Activated T-helper 2 cell treated with anti-CD3 and anti-CD28 coated beads, Interferon-gamma antibody, Interleukin-2, Interleukin-4, amounts not matched to agents 10 μg/mL and 5 μg/mL and 100 μg/mL, durations not matched to agents 14 hours and 24 hours and 36 hours (primary cell): Measurements from ENCODE around the gene COASY. TPM values are rescaled to one million over a fixed set of nuclear protein-coding genes. Genes with fewer than 3 reads are reported as not detected.

Experiments used
- DNase-seq: peaks from one replicate; pipeline ENCODE4 v3.0.0; 2021; ENCODE audit warnings: low spot score
- H3K27ac Mint-ChIP-seq: one replicate; pipeline ENCODE4 v1.8.0; 2021; ENCODE audit warnings: mixed read lengths
- H3K27me3 Mint-ChIP-seq: one replicate; pipeline ENCODE4 v1.8.0; 2021; ENCODE audit warnings: low read depth, mixed read lengths
- H3K36me3 Mint-ChIP-seq: one replicate; pipeline ENCODE4 v1.8.0; 2021; ENCODE audit warnings: low read depth, mixed read lengths
- H3K4me1 Mint-ChIP-seq: one replicate; pipeline ENCODE4 v1.8.0; 2021; ENCODE audit warnings: low read depth, mixed read lengths
- H3K4me3 Mint-ChIP-seq: one replicate; pipeline ENCODE4 v1.8.0; 2021; ENCODE audit warnings: low read depth, mild to moderate bottlenecking, moderate library complexity, mixed read lengths
- H3K9me3 Mint-ChIP-seq: one replicate; pipeline ENCODE4 v1.8.0; 2021; ENCODE audit warnings: mixed read lengths
- intact Hi-C: fragments of 100-400 bp; cut with micrococcal nuclease; formaldehyde crosslinking; loops from one replicate; pipeline ENCODE4 v1.15.1; 2023
- total RNA-seq: library from RNA; stranded (reverse); gene quantifications from 2 replicates; pipeline ENCODE4 v1.2.3, GENCODE V29; 2022

The COASY gene
- total RNA-seq, 1 donor from 2014 or later: 90.6 TPM

DNA sequence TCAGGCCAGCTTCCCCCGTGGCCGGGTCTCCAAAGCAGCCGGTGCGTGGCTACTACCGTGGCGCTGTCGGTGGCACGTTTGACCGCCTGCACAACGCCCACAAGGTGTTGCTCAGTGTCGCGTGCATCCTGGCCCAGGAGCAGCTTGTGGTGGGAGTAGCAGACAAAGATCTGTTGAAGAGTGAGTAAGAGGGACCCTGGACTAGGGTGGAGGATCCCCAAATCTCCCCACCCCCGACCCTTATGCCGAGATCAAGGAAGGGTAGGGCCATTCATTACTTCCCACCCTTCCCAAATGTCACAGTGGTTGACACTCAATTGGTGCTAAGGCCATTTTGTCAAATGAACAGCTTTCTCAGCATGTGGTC lies 1.2 kb downstream of the COASY start:
- DNase-seq: no peak
- no peaks in the 10 kb centered on the region for H3K9me3 Mint-ChIP-seq
- H3K4me3 Mint-ChIP-seq: peak overlapping the region; percentile 91
- H3K36me3 Mint-ChIP-seq: peaks cover 40% of the 10 kb centered on the region
- peak overlapping the region; percentile 17 for H3K27ac Mint-ChIP-seq
- intact Hi-C loops: loop anchor here (2.0 kb wide), 1 partner anchor 46 kb away; the partner anchor contains the start of genes RETREG3 and TUBG1
- peaks cover 25% of the 10 kb centered on the region for H3K4me1 Mint-ChIP-seq
- H3K27me3 Mint-ChIP-seq: no peaks in the 10 kb centered on the region

DNA sequence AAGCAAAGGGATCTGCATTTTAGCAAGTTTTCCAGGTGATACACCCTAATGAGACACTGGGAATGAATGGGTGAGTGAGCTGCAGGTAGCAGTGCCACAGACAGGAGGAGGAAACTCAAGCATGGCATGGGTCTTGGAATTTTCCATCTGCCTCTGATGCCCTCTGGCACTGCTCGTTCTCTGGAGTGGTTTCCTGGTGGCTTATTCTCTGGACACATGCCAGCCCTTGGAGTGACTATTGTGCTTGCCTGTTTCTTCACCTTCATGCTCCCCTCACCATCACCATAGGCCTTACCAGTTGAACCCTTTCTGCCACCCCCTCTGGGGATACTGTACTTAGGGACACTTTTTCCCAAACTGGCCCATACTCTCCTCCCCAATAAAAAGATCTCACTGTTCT lies 1.6 kb downstream of the COASY start:
- no peaks in the 10 kb centered on the region for H3K9me3 Mint-ChIP-seq
- peaks cover 28% of the 10 kb centered on the region for H3K4me1 Mint-ChIP-seq
- peaks cover 41% of the 10 kb centered on the region for H3K36me3 Mint-ChIP-seq
- peak overlapping the region; percentile 49 for H3K27ac Mint-ChIP-seq
- DNase-seq: no peak
- H3K4me3 Mint-ChIP-seq: peak overlapping the region; percentile 91
- intact Hi-C loops: loop anchor here (2.0 kb wide), 1 partner anchor 45 kb away; the partner anchor contains the start of genes RETREG3 and TUBG1
- no peaks in the 10 kb centered on the region for H3K27me3 Mint-ChIP-seq

DNA sequence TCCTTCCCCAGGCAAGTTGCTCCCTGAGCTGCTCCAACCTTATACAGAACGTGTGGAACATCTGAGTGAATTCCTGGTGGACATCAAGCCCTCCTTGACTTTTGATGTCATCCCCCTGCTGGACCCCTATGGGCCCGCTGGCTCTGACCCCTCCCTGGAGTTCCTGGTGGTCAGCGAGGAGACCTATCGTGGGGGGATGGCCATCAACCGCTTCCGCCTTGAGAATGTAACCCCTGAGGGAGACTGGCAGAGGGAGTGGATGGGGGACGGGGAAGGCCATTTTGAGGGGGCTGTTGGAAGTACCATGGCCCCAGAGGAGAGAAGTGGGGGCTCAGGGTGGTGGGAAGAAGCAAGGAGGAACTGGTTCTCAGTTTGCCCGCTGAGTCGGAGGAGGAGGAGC lies 2.0 kb downstream of the COASY start:
- Mint-ChIP-seq H3K4me1 (peaks cover 30% of the 10 kb centered on the region), H3K27ac (peak overlapping the region; percentile 49), H3K36me3 (peaks cover 46% of the 10 kb centered on the region), H3K4me3 (peak overlapping the region; percentile 91), H3K9me3 (no peaks in the 10 kb centered on the region), H3K27me3 (no peaks in the 10 kb centered on the region)
- intact Hi-C loops: loop anchor here (2.0 kb wide), 1 partner anchor 45 kb away; the partner anchor contains the start of genes RETREG3 and TUBG1
- DNase-seq: no peak

DNA sequence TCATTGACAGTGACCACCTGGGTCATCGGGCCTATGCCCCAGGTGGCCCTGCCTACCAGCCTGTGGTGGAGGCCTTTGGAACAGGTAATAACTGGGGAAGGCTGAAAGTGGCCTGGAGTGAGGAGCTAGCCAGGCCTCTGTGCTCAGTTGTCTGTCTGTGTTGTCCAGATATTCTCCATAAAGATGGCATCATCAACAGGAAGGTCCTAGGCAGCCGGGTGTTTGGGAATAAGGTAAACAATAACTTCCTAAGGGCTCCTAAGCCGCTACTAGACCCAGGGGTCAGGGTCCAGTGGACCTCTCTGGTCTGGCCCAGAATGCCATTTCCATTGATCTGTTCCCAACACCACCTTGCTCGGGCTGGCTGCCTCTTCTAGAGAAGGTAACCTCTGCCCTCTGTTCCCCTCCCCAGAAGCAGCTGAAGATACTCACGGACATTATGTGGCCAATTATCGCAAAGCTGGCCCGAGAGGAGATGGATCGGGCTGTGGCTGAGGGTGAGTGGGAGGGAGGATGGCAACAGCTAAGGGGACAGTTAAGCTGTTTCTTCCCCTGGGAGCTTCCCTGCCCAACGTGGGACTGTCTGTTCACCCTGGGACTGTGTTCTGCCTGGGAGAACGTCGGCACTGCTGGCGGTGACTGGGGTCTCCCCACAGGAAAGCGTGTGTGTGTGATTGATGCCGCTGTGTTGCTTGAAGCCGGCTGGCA lies 3.0 kb downstream of the COASY start:
- H3K4me1 Mint-ChIP-seq: peaks cover 36% of the 10 kb centered on the region
- H3K27me3 Mint-ChIP-seq: no peaks in the 10 kb centered on the region
- H3K4me3 Mint-ChIP-seq: peak overlapping the region; percentile 13
- DNase-seq: no peak
- peaks cover 56% of the 10 kb centered on the region for H3K36me3 Mint-ChIP-seq
- no peak overlapping the region for H3K27ac Mint-ChIP-seq
- H3K9me3 Mint-ChIP-seq: no peaks in the 10 kb centered on the region
- intact Hi-C loops: no loop called here

DNA sequence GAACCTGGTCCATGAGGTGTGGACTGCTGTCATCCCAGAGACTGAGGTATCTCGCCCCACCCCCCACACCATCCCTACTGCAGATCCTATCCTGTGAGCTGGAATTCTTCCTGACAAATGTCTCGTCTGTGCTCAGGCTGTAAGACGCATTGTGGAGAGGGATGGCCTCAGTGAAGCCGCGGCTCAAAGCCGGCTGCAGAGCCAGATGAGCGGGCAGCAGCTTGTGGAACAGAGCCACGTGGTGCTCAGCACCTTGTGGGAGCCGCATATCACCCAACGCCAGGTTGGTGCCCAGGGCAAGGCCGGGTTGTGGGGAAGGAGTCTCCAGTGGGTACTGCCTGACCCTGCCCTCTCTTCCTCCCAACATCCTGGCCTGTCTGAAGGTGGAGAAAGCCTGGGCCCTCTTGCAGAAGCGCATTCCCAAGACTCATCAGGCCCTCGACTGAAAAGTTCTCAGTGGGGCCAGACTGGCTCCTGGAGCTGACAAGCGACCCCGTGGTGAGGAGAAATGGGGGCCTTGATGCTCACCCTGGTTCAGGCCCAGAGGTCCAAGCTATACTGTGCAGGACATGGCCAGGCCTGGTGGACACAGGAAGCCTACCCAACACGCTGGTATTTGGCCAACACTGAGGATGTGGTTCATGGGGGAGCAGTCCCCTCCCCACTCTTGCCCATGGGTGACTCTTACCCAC lies 3.7 kb downstream of the COASY start:
- Mint-ChIP-seq H3K27ac (peak overlapping the region; percentile 78), H3K27me3 (no peaks in the 10 kb centered on the region), H3K36me3 (peaks cover 62% of the 10 kb centered on the region), H3K9me3 (no peaks in the 10 kb centered on the region), H3K4me3 (peak overlapping the region; percentile 86), H3K4me1 (peaks cover 36% of the 10 kb centered on the region)
- intact Hi-C loops: no loop called here
- DNase-seq: no peak

DNA sequence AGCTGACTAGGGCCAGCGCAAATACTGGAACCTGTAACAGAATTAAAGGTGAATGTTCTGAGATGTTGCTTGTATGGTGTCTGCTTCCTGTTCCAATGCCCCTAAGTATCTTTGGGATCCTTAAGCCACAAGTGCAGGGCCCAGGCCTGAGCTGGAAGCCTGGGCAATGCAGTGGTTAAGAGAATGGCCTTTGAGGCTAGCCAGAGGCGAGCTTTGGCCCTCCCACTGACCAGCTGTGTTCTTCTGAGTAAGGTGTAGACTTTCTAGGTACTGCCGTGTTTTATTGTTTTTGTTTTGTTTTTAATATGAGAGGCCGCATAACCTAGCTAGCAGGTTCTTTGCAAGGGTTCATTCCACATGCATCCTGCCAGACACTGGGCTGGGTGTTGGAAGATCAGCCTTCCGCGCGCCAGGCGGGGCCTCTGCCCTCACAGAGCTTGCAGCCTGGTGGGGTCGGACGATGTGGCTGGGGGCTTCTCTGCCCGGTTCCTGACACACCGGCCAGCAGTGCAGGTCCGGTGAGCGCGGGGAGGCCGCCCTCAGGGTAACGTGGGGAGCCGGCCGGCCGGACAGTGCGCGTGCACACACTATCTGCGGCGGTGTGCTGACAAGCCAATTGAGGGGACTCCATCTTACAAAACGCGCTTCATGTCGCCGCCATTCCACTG lies 4.4 kb downstream of the COASY start:
- H3K36me3 Mint-ChIP-seq: peaks cover 69% of the 10 kb centered on the region
- intact Hi-C loops: no loop called here
- peaks cover 35% of the 10 kb centered on the region for H3K4me1 Mint-ChIP-seq
- H3K27ac Mint-ChIP-seq: peak overlapping the region; percentile 80
- H3K27me3 Mint-ChIP-seq: no peaks in the 10 kb centered on the region
- H3K4me3 Mint-ChIP-seq: peak overlapping the region; percentile 86
- no peak for DNase-seq
- H3K9me3 Mint-ChIP-seq: no peaks in the 10 kb centered on the region

DNA sequence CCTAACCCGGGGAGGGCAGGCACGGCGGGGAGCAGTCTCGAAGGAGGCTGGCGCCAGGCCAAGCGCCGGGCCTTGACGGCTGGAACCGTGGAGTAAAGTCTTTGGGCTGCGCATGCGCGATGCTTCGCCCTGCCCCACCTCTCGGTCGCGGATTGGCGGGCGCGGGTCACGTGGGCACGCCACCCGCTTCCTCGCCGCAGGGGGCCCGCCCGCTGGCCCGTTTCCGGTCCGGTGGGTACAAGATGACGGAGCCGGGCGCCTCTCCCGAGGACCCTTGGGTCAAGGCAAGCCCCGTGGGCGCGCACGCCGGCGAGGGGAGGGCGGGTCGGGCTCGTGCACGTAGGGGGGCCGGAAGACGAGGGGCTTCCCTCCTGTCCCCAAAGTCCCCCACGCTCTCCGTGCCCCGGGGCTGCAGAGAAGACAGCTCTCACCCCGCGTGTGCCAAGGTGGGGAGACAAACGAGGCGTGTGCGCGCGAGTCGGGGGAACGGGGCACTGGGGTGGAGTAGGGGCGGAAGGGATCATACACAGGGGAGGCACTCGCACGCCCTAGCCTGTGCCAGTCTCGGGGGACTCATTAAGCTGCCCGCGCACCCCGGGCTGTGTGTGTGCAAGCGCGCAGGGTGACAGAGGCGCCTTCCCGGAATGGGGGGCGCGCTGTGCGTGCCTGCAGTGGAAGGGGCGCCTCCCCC lies 5.1 kb downstream of the COASY start, which contains the start of gene MLX:
Gene MLX, plus strand, starts transcription at position 218 of the 691 bp plus-strand sequence. Its CDS starts 25 bp downstream, at position 243.
- peak within 1 kb of the TSS; percentile 86 for H3K4me3 Mint-ChIP-seq
- H3K36me3 Mint-ChIP-seq: peaks cover 76% of the 10 kb centered on the region
- intact Hi-C loops: loop anchor here (1.0 kb wide), 1 partner anchor 10 kb away; the partner anchor contains the start of gene PSMC3IP
- DNase-seq: peak; percentile 89
- H3K27ac Mint-ChIP-seq: peak within 1 kb of the TSS; percentile 80
- no peaks in the 10 kb centered on the region for H3K9me3 Mint-ChIP-seq
- H3K4me1 Mint-ChIP-seq: peaks cover 33% of the 10 kb centered on the region
- H3K27me3 Mint-ChIP-seq: no peaks in the 10 kb centered on the region

DNA sequence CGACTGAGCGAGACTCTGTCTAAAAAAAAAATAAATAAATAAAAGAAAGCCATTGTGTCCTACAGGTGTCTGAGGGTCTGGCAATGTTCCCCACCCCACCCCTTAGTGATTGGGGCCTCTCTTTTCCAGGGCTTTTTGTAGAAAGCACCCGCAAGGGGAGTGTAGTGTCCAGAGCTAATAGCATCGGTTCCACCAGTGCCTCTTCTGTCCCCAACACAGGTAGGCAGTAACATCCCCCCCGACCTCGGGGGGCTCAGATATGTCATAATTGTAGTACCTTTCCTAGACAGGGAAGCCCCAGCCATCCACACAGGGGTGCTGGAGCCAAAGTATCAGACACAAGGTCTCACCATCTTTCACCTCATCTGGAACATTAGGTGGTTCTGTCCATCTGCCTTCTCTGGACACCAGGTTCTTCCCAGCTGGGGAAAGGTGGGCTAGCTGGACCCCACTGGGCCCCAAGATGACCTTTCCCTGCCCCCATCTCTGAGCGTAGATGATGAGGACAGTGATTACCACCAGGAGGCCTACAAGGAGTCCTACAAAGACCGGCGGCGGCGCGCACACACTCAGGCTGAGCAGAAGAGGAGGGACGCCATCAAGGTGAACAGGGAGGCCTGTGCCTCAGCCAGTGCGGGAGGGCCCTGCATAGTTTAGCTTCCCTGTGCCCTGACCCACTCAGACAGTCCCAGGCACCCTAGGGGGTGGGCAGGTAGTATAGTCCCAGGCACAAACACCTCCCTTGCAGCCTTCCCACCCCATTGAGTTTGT lies 6.6 kb downstream of the COASY start:
- Mint-ChIP-seq H3K4me3 (peak overlapping the region; percentile 86), H3K36me3 (peaks cover 75% of the 10 kb centered on the region), H3K9me3 (no peaks in the 10 kb centered on the region), H3K27ac (no peak overlapping the region), H3K27me3 (no peaks in the 10 kb centered on the region), H3K4me1 (peaks cover 26% of the 10 kb centered on the region)
- no peak for DNase-seq
- intact Hi-C loops: no loop called here

DNA sequence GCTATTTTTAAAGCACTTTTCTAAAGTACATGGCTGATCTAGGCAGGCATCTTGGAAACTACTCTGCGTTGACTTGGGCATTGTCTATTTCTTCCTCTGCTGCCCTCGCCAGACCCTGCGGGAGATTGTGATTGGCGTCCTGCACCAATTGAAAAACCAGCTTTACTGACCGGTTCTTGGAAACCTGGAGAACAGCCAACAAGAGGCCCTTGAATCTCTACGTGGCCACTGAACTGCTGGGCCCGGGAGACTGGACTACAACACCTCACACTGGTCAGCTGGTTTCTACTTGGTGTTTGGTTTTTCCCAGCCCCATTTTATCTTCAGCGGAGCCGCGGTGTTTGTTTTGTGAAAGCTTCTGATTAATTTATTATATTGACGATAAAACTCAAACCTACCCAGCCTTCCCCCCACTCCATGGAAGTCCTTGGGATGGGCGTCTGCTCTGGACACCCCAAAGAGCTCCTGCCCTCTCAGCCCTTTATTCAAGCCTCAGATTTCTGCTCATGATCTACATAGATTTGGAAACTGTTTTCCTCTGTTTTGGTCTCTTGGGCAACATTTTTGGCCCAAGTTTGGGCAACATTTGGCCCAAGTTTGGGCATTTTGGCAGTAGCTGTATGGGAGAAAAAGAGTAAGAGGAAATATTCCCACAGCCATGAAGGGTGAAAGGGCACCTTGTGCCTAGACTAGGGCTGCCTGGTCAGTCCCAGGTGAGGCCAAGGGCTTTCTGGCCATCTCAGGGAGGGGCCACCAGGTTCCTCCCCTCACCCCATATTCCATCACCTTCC lies 9.7 kb downstream of the COASY start:
- Mint-ChIP-seq H3K36me3 (peaks cover 77% of the 10 kb centered on the region), H3K4me1 (peaks cover 28% of the 10 kb centered on the region), H3K27ac (no peak overlapping the region), H3K9me3 (no peaks in the 10 kb centered on the region), H3K4me3 (no peak overlapping the region), H3K27me3 (no peaks in the 10 kb centered on the region)
- intact Hi-C loops: loop anchor here (10.0 kb wide), 1 partner anchor 423 kb away; the partner anchor contains the start of gene RPL27
- DNase-seq: no peak

DNA sequence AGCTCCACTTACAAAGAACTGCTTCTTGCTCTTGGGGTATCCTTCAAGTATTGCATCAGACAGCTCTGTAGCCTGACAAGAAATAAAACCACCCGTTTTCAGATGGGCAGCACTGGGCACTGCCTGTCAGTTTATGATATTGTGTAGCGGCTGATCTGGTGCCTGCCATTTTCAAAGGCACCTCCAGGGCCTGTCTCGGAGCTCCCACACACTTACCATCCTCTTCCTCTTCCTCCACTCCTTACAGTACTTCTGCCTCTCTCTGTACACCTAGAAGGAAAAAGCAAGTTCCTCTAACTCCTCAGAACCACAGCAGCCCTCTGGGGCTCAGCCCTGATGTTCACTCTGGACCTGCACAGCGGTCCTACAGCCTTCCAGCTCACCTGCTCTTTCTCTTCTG lies 11.1 kb downstream of the COASY start:
- Mint-ChIP-seq H3K4me1 (peaks cover 28% of the 10 kb centered on the region), H3K4me3 (no peak overlapping the region), H3K27ac (peak overlapping the region; percentile 30), H3K36me3 (peaks cover 83% of the 10 kb centered on the region), H3K27me3 (no peaks in the 10 kb centered on the region), H3K9me3 (no peaks in the 10 kb centered on the region)
- DNase-seq: no peak
- intact Hi-C loops: loop anchor here (10.0 kb wide), 1 partner anchor 422 kb away; the partner anchor contains the start of gene RPL27

DNA sequence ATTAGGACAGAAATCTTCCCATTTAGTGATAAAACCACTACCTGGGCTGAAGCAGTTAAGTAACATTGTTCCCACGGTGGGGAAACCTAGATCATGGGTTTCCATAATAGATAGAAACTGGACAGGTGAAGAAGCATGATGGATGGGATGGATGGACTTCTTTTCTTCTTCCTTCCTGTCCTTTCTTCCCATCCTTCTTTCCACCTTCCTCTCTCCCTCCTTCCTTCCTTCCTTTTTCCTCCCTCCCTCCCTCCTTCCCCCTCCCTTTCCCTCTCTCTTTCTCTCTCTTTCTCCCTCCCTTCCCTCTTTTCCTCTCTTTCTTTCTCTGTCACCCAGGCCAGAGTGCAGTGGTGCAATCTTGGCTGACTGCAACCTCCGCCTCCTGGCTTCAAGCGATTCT lies 12.5 kb downstream of the COASY start:
- intact Hi-C loops: loop anchor here (10.0 kb wide), 1 partner anchor 420 kb away; the partner anchor contains the start of gene RPL27
- no peaks in the 10 kb centered on the region for H3K27me3 Mint-ChIP-seq
- H3K9me3 Mint-ChIP-seq: no peaks in the 10 kb centered on the region
- H3K36me3 Mint-ChIP-seq: peaks cover 79% of the 10 kb centered on the region
- no peak for DNase-seq
- no peak overlapping the region for H3K4me3 Mint-ChIP-seq
- H3K4me1 Mint-ChIP-seq: peaks cover 24% of the 10 kb centered on the region
- H3K27ac Mint-ChIP-seq: no peak overlapping the region
